NCI-H345 (cell line): ENCODE measurements around the gene PCDHB11.
"Not testable (repeated sequence)": the region's sequence is repeated elsewhere in the genome, so short reads cannot be mapped to it uniquely, and the experiment has no call there.

Experiments
- DNase-seq: peaks from one replicate; lab custom pipeline; 2025; lab: John Stamatoyannopoulos, UW

Gene PCDHB11

GRCh38 chr5:141241496-141241895, 42.1 kb downstream of the PCDHB11 start:
- DNase-seq: no peak

DNA sequence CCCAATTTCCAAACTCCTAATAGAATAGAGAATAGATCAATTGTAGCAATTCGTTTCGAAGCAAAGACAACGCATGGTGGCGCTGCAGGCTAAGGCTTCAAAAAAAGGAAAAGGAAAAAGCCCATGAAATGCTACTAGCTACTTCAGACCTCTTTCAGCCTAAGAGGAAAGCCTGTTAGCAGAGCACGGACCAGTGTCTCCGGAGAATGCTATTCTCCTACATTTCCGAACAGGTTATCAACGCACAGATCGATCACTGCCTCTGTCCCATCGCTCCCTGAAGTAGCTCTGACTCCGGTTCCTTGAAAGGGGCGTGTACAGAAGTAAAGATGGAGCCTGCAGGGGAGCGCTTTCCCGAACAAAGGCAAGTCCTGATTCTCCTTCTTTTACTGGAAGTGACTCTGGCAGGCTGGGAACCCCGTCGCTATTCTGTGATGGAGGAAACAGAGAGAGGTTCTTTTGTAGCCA, 45.9 kb downstream of the PCDHB11 start, which contains the start of gene PCDHB15:
Gene PCDHB15 (plus strand): TSS at position 146 of the 468 bp plus-strand sequence. CDS start 184 bp downstream, at position 330.
- DNase-seq: no peak

DNA sequence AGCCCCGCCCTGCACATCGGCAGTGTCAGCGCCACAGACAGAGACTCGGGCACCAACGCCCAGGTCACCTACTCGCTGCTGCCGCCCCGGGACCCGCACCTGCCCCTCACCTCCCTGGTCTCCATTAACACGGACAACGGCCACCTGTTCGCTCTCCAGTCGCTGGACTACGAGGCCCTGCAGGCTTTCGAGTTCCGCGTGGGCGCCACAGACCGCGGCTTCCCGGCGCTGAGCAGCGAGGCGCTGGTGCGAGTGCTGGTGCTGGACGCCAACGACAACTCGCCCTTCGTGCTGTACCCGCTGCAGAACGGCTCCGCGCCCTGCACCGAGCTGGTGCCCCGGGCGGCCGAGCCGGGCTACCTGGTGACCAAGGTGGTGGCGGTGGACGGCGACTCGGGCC, 47.5 kb downstream of the PCDHB11 start:
- DNase-seq: not testable (repeated sequence)

GRCh38 chr5:141247434-141247833, 48.0 kb downstream of the PCDHB11 start:
- DNase-seq: not testable (repeated sequence)

DNA sequence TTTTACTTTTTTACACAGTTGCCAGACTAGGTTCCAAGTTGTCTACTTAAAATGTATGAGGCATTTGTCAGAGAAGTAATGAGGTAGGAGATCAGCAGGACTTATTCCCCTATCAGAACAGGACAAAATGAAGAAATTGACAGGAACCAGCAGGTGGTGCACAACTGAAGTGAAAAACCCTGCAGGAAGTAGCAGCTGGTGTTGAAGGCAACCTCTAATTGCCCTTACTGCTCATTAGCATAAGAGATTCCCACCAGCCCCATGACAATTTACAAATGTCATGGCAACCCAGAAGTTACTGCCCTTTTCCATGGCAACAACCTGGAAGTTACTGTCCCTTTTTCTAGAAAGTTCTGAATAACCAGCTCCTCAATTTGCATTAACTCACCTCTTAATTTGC, 51.1 kb downstream of the PCDHB11 start:
- no peak for DNase-seq
